ENCODE results near the gene UBTD1.
"Not testable (repeated sequence)": the region's sequence is repeated elsewhere in the genome, so short reads cannot be mapped to it uniquely, and the experiment has no call there.

The UBTD1 gene

GRCh38 chr10:97498841-97499560 lies at the start of gene UBTD1:
TSS of gene UBTD1 (plus strand) at chr10:97498924. CDS start at chr10:97499204, 280 bp downstream.
- DNase-seq = peak in 27 of 58 donors; percentile 46 to 79 (median 61)

GRCh38 chr10:97450828-97451227 lies 47.9 kb upstream of the UBTD1 start:
- no peak for DNase-seq

GRCh38 chr10:97451605-97452004 lies 47.1 kb upstream of the UBTD1 start:
- DNase-seq = no peak

GRCh38 chr10:97452352-97452751 lies 46.4 kb upstream of the UBTD1 start:
- DNase-seq = no peak

- DNase-seq = peak in 3 of 58 donors; percentile 6 to 10 (median 7)
These were observed 44.2 kb upstream of the UBTD1 start for GRCh38 chr10:97454330-97455036.

- no peak for DNase-seq
These were observed 42.6 kb upstream of the UBTD1 start for GRCh38 chr10:97456034-97456685.

GRCh38 chr10:97456686-97457065 lies 42.0 kb upstream of the UBTD1 start:
- DNase-seq = no peak

GRCh38 chr10:97459111-97459510 lies 39.6 kb upstream of the UBTD1 start:
- DNase-seq = no peak

- no peak for DNase-seq
These were observed 38.8 kb upstream of the UBTD1 start for GRCh38 chr10:97459933-97460332.

- no peak for DNase-seq
These were observed 36.4 kb upstream of the UBTD1 start for GRCh38 chr10:97462309-97462708.

- DNase-seq = peak in 16 of 58 donors; percentile 6 to 37 (median 16)
These were observed 35.2 kb upstream of the UBTD1 start for GRCh38 chr10:97463363-97464132.

- DNase-seq = no peak
These were observed 34.5 kb upstream of the UBTD1 start for GRCh38 chr10:97464226-97464625.

GRCh38 chr10:97465982-97466381 lies 32.7 kb upstream of the UBTD1 start:
- no peak for DNase-seq

GRCh38 chr10:97466755-97467154 lies 32.0 kb upstream of the UBTD1 start:
- DNase-seq = no peak

GRCh38 chr10:97468162-97468561 lies 30.6 kb upstream of the UBTD1 start:
- no peak for DNase-seq

GRCh38 chr10:97468781-97469180 lies 29.9 kb upstream of the UBTD1 start:
- not testable (repeated sequence) for DNase-seq

- DNase-seq = no peak
These were observed 23.8 kb upstream of the UBTD1 start for GRCh38 chr10:97474918-97475317.

- peak in 1 of 58 donors; percentile 31 for DNase-seq
These were observed 22.7 kb upstream of the UBTD1 start for GRCh38 chr10:97475936-97476594.

- not testable (repeated sequence) for DNase-seq
These were observed 19.3 kb upstream of the UBTD1 start for GRCh38 chr10:97479410-97479809.

GRCh38 chr10:97479939-97480338 lies 18.8 kb upstream of the UBTD1 start:
- DNase-seq = no peak

GRCh38 chr10:97481071-97481470 lies 17.7 kb upstream of the UBTD1 start:
- no peak for DNase-seq
